ENCODE results near the gene PSME3.
"Not testable (repeated sequence)": the region's sequence is repeated elsewhere in the genome, so short reads cannot be mapped to it uniquely, and the experiment has no call there.

GRCh38 chr17:42881706-42882105, 48.5 kb downstream of the PSME3 start:
- not testable (repeated sequence) for TF ChIP-seq EZH2phosphoT487 (IDR thresholded peaks at IDR 0.05; ENCODE audit: unreplicated experiment); EZH2 (IDR thresholded peaks at IDR 0.05; ENCODE audit: low read depth, unreplicated experiment); POLR2AphosphoS5 (IDR thresholded peaks at IDR 0.05; ENCODE audit: low read depth); ZNF114 (CRISPR knock-in tag; IDR thresholded peaks at IDR 0.05); NANOG (IDR thresholded peaks at IDR 0.05; ENCODE audit: borderline replicate concordance); CREB1 (CRISPR knock-in tag; IDR thresholded peaks at IDR 0.05; ENCODE audit: low read depth); ZNF331 (CRISPR knock-in tag; IDR thresholded peaks at IDR 0.05; ENCODE audit: low read depth)
- TF ChIP-seq, protein P1, sequence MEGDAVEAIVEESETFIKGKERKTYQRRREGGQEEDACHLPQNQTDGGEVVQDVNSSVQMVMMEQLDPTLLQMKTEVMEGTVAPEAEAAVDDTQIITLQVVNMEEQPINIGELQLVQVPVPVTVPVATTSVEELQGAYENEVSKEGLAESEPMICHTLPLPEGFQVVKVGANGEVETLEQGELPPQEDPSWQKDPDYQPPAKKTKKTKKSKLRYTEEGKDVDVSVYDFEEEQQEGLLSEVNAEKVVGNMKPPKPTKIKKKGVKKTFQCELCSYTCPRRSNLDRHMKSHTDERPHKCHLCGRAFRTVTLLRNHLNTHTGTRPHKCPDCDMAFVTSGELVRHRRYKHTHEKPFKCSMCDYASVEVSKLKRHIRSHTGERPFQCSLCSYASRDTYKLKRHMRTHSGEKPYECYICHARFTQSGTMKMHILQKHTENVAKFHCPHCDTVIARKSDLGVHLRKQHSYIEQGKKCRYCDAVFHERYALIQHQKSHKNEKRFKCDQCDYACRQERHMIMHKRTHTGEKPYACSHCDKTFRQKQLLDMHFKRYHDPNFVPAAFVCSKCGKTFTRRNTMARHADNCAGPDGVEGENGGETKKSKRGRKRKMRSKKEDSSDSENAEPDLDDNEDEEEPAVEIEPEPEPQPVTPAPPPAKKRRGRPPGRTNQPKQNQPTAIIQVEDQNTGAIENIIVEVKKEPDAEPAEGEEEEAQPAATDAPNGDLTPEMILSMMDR (conservative IDR thresholded peaks at IDR 0.05; ENCODE audit: low read depth in 2 of 2): not testable (repeated sequence)
- TF ChIP-seq, protein P2, sequence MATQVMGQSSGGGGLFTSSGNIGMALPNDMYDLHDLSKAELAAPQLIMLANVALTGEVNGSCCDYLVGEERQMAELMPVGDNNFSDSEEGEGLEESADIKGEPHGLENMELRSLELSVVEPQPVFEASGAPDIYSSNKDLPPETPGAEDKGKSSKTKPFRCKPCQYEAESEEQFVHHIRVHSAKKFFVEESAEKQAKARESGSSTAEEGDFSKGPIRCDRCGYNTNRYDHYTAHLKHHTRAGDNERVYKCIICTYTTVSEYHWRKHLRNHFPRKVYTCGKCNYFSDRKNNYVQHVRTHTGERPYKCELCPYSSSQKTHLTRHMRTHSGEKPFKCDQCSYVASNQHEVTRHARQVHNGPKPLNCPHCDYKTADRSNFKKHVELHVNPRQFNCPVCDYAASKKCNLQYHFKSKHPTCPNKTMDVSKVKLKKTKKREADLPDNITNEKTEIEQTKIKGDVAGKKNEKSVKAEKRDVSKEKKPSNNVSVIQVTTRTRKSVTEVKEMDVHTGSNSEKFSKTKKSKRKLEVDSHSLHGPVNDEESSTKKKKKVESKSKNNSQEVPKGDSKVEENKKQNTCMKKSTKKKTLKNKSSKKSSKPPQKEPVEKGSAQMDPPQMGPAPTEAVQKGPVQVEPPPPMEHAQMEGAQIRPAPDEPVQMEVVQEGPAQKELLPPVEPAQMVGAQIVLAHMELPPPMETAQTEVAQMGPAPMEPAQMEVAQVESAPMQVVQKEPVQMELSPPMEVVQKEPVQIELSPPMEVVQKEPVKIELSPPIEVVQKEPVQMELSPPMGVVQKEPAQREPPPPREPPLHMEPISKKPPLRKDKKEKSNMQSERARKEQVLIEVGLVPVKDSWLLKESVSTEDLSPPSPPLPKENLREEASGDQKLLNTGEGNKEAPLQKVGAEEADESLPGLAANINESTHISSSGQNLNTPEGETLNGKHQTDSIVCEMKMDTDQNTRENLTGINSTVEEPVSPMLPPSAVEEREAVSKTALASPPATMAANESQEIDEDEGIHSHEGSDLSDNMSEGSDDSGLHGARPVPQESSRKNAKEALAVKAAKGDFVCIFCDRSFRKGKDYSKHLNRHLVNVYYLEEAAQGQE (IDR thresholded peaks at IDR 0.05; ENCODE audit: unreplicated experiment): not testable (repeated sequence)

All from GM23338 (cell line).